Effector memory CD8-positive, alpha-beta T cell (primary cell): Measurements from ENCODE around the gene TRIM22.
A peak's percentile ranks its signal among the peaks of the same experiment; 100 is the strongest.
"Not testable (repeated sequence)": the region's sequence is repeated elsewhere in the genome, so short reads cannot be mapped to it uniquely, and the experiment has no call there.

Experiments used
- ATAC-seq: fragments of 150-1000 bp; cut with Tn5 transposase; replicated peaks from 2 replicates; pipeline ENCODE4 v1.10.0; 2021; ENCODE audit warnings: mild to moderate bottlenecking, moderate library complexity
- DNase-seq, 3 experiments: peaks; one replicate each; pipeline ENCODE4 v3.0.0; 2021
- H3K27ac Mint-ChIP-seq, 2 donors: one replicate each; pipeline ENCODE4 v1.8.0; 2022; ENCODE audit warnings: mild to moderate bottlenecking in 2 of 2, mixed read lengths in 2 of 2, moderate library complexity in 2 of 2
- H3K27me3 Mint-ChIP-seq, 2 donors: one replicate each; pipeline ENCODE4 v1.8.0; 2022; ENCODE audit warnings: mixed read lengths in 2 of 2
- H3K36me3 Mint-ChIP-seq: one replicate; pipeline ENCODE4 v1.8.0; 2022; ENCODE audit warnings: mild to moderate bottlenecking, moderate library complexity, mixed read lengths; ENCODE audit not compliant: insufficient read depth
- H3K4me1 Mint-ChIP-seq, 2 donors: one replicate each; pipeline ENCODE4 v1.8.0; 2022; ENCODE audit warnings: low read depth in 2 of 2, mixed read lengths in 2 of 2
- H3K4me3 Mint-ChIP-seq, 2 donors: one replicate each; pipeline ENCODE4 v1.8.0; 2022; ENCODE audit warnings: mild to moderate bottlenecking in 2 of 2, mixed read lengths in 2 of 2, moderate library complexity in 2 of 2
- H3K9me3 Mint-ChIP-seq, 2 donors: one replicate each; pipeline ENCODE4 v1.8.0; 2022; ENCODE audit warnings: mixed read lengths in 2 of 2

TRIM22 gene

GRCh38 chr11:5682890-5683441 lies 6.6 kb upstream of the TRIM22 start:
- H3K4me3 Mint-ChIP-seq, result peak overlapping the region; percentile 88
- H3K27ac Mint-ChIP-seq, result peak overlapping the region; percentile 95 to 96
- not testable (repeated sequence) for H3K27me3 Mint-ChIP-seq, ATAC-seq, H3K9me3 Mint-ChIP-seq, DNase-seq
- H3K36me3 Mint-ChIP-seq, result peaks cover 30% of the 10 kb centered on the region
- peaks cover 21 to 40% of the 10 kb centered on the region in 2 donors for H3K4me1 Mint-ChIP-seq

- peak; percentile 19 to 44 (median 30) for DNase-seq
These were observed 6.0 kb upstream of the TRIM22 start for GRCh38 chr11:5683620-5684019.

DNA sequence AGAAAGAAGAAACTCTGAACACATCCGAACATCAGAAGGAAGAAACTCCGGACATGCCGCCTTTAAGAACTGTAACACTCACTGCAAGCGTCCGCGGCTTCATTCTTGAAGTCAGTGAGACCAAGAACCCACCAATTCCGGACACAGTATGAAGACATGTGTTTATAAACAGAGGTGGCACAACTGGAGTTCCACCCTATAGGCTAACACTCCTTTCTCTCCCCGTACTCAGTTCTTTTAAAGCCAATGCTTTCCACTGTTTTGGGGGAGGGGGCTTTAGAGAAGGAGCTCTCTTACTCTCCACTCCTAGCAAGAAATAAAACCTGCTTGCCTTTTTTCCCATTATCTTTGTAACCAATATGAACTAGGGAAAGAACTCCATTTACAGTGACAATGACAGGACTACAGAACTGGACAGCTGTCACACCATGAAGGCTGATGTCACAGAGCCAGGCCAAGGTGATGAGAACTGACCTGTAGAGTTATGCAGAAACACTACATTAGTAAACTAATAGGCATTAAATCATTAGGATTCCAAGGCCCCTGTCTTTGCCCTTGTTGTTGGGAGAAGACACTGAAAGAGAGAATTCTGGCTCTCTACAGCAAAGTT lies 5.4 kb upstream of the TRIM22 start:
- H3K4me1 Mint-ChIP-seq, result peaks cover 19 to 43% of the 10 kb centered on the region in 2 donors

More at GRCh38 chr11:5683620-5684019, 6.0 kb upstream of the TRIM22 start:
- Mint-ChIP-seq H3K36me3 (peaks cover 24% of the 10 kb centered on the region), H3K27ac (peak overlapping the region; percentile 95 to 96), H3K4me3 (peak overlapping the region; percentile 88), H3K4me1 (peaks cover 21 to 44% of the 10 kb centered on the region in 2 donors)
- not testable (repeated sequence) for H3K9me3 Mint-ChIP-seq, ATAC-seq, H3K27me3 Mint-ChIP-seq

GRCh38 chr11:5684646-5685362 lies 4.8 kb upstream of the TRIM22 start, which contains the start of gene TRIM5:
TRIM5 (minus strand) TSS chr11:5685074; CDS start chr11:5680177, 4,897 bp downstream.
- ATAC-seq, result peak; percentile 79
- Mint-ChIP-seq H3K9me3 (no peaks in the 10 kb centered on the region), H3K4me1 (peaks cover 16 to 40% of the 10 kb centered on the region in 2 donors), H3K36me3 (peaks cover 20% of the 10 kb centered on the region), H3K27me3 (no peaks in the 10 kb centered on the region), H3K4me3 (peak within 1 kb of the TSS; percentile 88), H3K27ac (peak within 1 kb of the TSS; percentile 95 to 96)
- peak; percentile 63 to 70 (median 64) for DNase-seq

More for the DNA sequence above, 5.4 kb upstream of the TRIM22 start:
- Mint-ChIP-seq H3K4me3 (peak overlapping the region; percentile 88), H3K27me3 (no peaks in the 10 kb centered on the region), H3K27ac (peak overlapping the region; percentile 95 to 96), H3K36me3 (peaks cover 20% of the 10 kb centered on the region), H3K9me3 (no peaks in the 10 kb centered on the region)
- ATAC-seq, result peak; percentile 11
- no peak for DNase-seq

DNA sequence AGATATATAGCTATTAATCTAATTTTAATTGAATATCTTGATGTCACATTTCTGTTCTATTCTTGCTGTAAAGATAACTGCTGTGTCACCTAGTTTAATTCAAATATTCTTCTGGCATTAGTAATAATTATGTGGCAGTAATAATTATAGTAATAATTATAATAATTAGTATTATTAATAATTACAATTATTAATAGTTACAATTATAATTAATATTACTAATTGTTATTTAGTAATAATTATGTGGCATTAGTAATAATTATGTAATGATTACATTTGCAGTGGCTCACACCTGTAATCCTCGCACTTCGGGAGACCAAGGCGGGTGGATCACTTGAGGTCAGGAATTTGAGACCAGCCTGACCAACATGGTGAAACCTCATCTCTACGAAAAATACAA lies 3.2 kb upstream of the TRIM22 start:
- H3K27me3 Mint-ChIP-seq, result no peaks in the 10 kb centered on the region
- no peak overlapping the region for H3K27ac Mint-ChIP-seq
- ATAC-seq (no peak), DNase-seq (no peak)
- peaks cover 27 to 46% of the 10 kb centered on the region in 2 donors for H3K4me1 Mint-ChIP-seq
- H3K36me3 Mint-ChIP-seq, result peaks cover 17% of the 10 kb centered on the region
- H3K4me3 Mint-ChIP-seq, result no peak overlapping the region
- H3K9me3 Mint-ChIP-seq, result no peaks in the 10 kb centered on the region

DNA sequence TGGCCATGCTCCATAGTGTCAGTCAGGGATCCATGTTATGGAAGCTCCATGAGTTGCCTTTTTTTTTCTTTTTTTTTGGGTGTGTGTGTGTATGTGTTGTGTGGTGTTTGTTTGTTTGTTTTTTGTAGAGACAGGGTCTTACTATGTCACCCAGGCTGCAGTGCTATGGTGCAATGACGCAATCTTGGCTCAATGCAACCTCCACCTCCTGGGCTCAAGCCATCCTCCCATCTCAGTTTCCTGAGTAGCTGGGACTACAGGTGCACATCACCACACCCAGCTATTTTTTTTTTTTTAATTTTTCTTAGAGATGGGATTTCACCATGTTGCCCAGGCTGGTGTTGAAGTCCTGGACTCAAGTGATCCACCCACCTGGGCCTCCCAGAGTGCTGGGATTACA lies 1.1 kb upstream of the TRIM22 start:
- H3K4me3 Mint-ChIP-seq, result peak overlapping the region; percentile 37 to 92
- peaks cover 33 to 53% of the 10 kb centered on the region in 2 donors for H3K4me1 Mint-ChIP-seq
- ATAC-seq (no peak), DNase-seq (no peak)
- peak overlapping the region; percentile 93 to 97 for H3K27ac Mint-ChIP-seq
- H3K9me3 Mint-ChIP-seq, result no peaks in the 10 kb centered on the region
- H3K27me3 Mint-ChIP-seq, result no peaks in the 10 kb centered on the region
- H3K36me3 Mint-ChIP-seq, result peaks cover 35% of the 10 kb centered on the region

DNA sequence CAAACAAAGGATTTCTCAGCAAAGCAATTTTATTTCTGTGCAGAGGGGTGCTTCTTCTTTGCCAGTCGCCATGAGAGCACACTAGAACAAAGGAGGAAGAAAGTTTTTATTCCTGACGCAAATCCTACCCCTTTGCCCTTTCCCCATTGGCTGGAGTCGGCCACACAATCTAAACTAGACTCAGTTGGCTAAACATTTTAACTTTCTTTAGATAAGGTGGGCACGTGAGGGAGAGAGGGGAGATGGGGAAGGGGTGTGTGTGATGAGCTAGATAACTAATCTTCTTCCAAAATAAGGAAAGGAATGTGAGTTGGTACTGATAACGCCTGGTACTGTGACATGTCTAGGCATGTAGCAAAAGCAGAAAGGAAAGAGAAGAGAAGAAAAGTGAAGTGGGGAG lies 626 bp downstream of the TRIM22 start:
- Mint-ChIP-seq H3K36me3 (peaks cover 40% of the 10 kb centered on the region), H3K4me1 (peaks cover 33 to 52% of the 10 kb centered on the region in 2 donors)
- ATAC-seq, result no peak

GRCh38 chr11:5690736-5691135 lies 1.1 kb downstream of the TRIM22 start:
- Mint-ChIP-seq H3K9me3 (no peaks in the 10 kb centered on the region), H3K27ac (peak overlapping the region; percentile 93 to 97), H3K4me3 (peak overlapping the region; percentile 92 to 95), H3K4me1 (peaks cover 35 to 55% of the 10 kb centered on the region in 2 donors), H3K27me3 (no peaks in the 10 kb centered on the region), H3K36me3 (peaks cover 43% of the 10 kb centered on the region)
- ATAC-seq (no peak), DNase-seq (no peak)

More for the DNA sequence above, 626 bp downstream of the TRIM22 start:
- Mint-ChIP-seq H3K27ac (peak overlapping the region; percentile 93 to 97), H3K27me3 (no peaks in the 10 kb centered on the region), H3K4me3 (peak overlapping the region; percentile 92 to 95), H3K9me3 (no peaks in the 10 kb centered on the region)
- DNase-seq, result no peak

DNA sequence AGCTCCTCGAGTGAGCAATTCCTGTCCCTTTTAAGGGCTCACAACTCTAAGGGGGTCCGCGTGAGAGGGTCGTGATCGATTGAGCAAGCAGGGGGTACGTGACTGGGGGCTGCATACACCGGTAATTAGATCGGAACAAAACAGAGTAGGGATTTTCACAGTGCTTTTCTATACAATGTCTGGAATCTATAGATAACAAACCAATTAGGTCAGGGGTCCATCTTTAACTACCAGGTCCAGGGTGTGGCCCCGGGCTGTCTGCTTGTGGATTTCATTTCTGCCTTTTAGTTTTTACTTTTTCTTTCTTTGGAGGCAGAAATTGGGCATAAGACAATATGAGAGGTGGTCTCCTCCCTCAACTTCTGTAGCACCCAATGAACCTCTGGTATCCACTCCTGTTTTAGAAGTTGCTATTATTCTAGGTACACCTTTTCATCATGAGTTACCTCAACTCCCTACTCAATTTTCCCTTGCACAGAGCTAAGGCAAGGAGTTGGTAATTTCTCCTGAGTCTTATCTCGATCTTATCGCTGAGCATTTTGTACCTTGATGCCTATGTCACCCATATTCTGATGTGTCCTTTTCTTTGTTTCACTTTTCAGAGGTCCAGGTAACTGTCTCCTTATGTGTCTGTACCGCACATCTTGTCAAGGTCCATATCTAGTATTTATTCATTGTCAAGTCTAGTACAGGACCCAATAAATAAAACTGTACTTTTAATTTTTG lies 1.8 kb downstream of the TRIM22 start:
- Mint-ChIP-seq H3K4me3 (peak overlapping the region; percentile 92 to 95), H3K4me1 (peaks cover 42 to 58% of the 10 kb centered on the region in 2 donors)

DNA sequence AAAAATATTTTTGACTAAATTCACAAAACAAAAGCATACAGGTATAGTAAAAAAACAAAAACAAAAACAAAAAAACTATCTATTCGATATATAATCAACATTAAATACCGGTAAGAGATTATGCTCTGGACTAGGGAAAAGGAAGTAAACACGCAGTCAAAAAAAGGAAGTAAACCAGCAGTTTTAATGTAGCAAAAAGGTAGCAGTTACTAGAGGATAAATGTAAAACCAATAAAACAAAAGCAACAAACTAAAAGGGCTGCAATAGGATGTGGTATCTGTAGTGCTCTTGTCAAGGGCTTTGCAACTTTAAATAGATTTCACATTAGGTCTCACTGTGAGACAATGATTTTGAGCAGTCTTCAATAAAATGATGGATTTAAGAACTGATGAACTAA lies 2.4 kb downstream of the TRIM22 start:
- H3K27ac Mint-ChIP-seq, result peak overlapping the region; percentile 93 to 97
- H3K4me3 Mint-ChIP-seq, result peak overlapping the region; percentile 92 to 95
- H3K9me3 Mint-ChIP-seq, result no peaks in the 10 kb centered on the region
- peaks cover 55% of the 10 kb centered on the region for H3K36me3 Mint-ChIP-seq
- H3K27me3 Mint-ChIP-seq, result no peaks in the 10 kb centered on the region
- ATAC-seq, result peak; percentile 23
- H3K4me1 Mint-ChIP-seq, result peaks cover 45 to 64% of the 10 kb centered on the region in 2 donors
- DNase-seq, result no peak

More for the DNA sequence above, 1.8 kb downstream of the TRIM22 start:
- DNase-seq, H3K9me3 Mint-ChIP-seq, H3K27me3 Mint-ChIP-seq: not testable (repeated sequence)
- H3K27ac Mint-ChIP-seq, result peak overlapping the region; percentile 93 to 97
- ATAC-seq, result peak; percentile 15
- peaks cover 50% of the 10 kb centered on the region for H3K36me3 Mint-ChIP-seq

DNA sequence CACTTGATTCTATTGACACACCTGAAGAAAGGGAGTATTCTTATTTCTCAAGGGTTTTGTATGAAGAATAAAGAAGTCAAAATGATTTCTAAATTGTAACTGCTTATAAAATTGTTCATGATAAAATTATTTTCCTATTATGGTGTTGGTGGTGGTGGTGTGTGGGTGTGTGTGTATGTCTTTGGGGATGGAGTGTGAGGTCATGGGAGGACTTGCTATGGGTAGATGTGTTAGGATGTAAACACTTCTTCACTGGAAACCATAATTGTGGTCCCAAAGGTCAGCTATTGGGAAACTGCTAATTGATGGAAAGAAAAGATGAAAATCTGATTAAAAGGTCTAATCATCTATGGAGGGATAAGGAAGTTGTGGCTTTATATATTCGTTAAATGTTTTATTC lies 5.1 kb downstream of the TRIM22 start:
- no peaks in the 10 kb centered on the region for H3K9me3 Mint-ChIP-seq
- peak overlapping the region; percentile 24 to 54 for H3K4me3 Mint-ChIP-seq
- peaks cover 44 to 66% of the 10 kb centered on the region in 2 donors for H3K4me1 Mint-ChIP-seq
- ATAC-seq (no peak), DNase-seq (no peak)
- H3K36me3 Mint-ChIP-seq, result peaks cover 78% of the 10 kb centered on the region
- no peaks in the 10 kb centered on the region for H3K27me3 Mint-ChIP-seq
- H3K27ac Mint-ChIP-seq, result peak overlapping the region; percentile 63 to 70

DNA sequence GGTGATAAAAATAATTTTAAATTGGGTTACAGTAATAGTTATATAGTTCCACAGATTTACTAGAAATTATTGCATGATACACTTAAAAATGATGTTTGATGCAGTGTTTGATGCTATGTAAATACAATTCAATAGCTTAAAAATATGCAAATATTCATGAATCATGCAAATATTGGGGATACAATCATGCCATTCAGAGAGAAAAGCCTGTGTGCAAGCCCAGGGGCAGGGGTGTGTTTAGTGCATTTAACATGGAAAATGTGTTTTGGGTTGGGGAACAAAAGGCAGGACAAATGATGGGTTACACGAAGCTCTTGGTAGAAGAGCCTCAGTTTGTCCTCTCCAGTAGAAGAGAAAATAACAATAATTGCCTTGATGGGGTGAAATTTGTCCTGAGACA lies 6.0 kb downstream of the TRIM22 start:
- Mint-ChIP-seq H3K36me3 (peaks cover 86% of the 10 kb centered on the region), H3K9me3 (no peaks in the 10 kb centered on the region), H3K4me1 (peaks cover 39 to 61% of the 10 kb centered on the region in 2 donors), H3K4me3 (peak overlapping the region in 1 of 2 donors; percentile 8), H3K27ac (peak overlapping the region; percentile 83 to 95), H3K27me3 (no peaks in the 10 kb centered on the region)
- ATAC-seq, result no peak
- no peak for DNase-seq

DNA sequence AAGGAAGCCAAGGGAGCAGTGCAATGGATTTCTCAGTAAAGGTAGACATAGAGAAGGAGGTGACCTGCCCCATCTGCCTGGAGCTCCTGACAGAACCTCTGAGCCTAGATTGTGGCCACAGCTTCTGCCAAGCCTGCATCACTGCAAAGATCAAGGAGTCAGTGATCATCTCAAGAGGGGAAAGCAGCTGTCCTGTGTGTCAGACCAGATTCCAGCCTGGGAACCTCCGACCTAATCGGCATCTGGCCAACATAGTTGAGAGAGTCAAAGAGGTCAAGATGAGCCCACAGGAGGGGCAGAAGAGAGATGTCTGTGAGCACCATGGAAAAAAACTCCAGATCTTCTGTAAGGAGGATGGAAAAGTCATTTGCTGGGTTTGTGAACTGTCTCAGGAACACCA lies 6.6 kb downstream of the TRIM22 start:
- Mint-ChIP-seq H3K4me1 (peaks cover 33 to 61% of the 10 kb centered on the region in 2 donors), H3K4me3 (peak overlapping the region in 1 of 2 donors; percentile 8), H3K36me3 (peaks cover 92% of the 10 kb centered on the region), H3K27ac (peak overlapping the region; percentile 83 to 95), H3K9me3 (no peaks in the 10 kb centered on the region), H3K27me3 (no peaks in the 10 kb centered on the region)
- ATAC-seq (no peak), DNase-seq (no peak)
